GM12878 (cell line): ENCODE results near the gene RNF169. TPM values are rescaled to one million over a fixed set of nuclear protein-coding genes. Genes with fewer than 3 reads are reported as not detected.

Source experiments
- ATAC-seq: fragments of 200-7000 bp; cut with Tn5 transposase; 3 replicates; pipeline ENCODE4 v1.9.1; 2020; ENCODE audit warnings: mild to moderate bottlenecking, moderate library complexity
- BruUV-seq: library from RNA; stranded (reverse); fragments of 400-500 nt; replicated peaks from 2 replicates; lab custom pipeline; 2021; lab: Mats Ljungman, UMichigan
- CTCF ChIA-PET: fragments of 300-600 bp; sonication (Branson Sonifier 250); formaldehyde crosslinking; extraction: SDS; loops from one replicate; lab custom pipeline; 2021; ENCODE audit warnings: inconsistent platforms; lab: Yijun Ruan, JAX
- POLR2A ChIA-PET: fragments of 350-600 bp; formaldehyde crosslinking; extraction: SDS; loops from one replicate; lab custom pipeline; 2021; ENCODE audit warnings: inconsistent platforms; lab: Charles Lee
- RAD21 ChIA-PET: fragments of 300-600 bp; sonication (Branson Sonifier 250); formaldehyde crosslinking; loops from one replicate; lab custom pipeline; 2023; ENCODE audit warnings: antibody characterized with exemption; ENCODE audit not compliant: unreplicated experiment; lab: Charles Lee
- SMC1A ChIA-PET: fragments of 300-600 bp; sonication (Branson Sonifier 250); formaldehyde crosslinking; loops from one replicate; lab custom pipeline; 2023; ENCODE audit not compliant: unreplicated experiment, uncharacterized antibody; lab: Charles Lee
- DNase-seq: peaks from one replicate; pipeline ENCODE4 v3.0.0-alpha.2; 2011; ENCODE audit warnings: low read depth, low spot score
- FAIRE-seq: peaks from 3 replicates; lab custom pipeline; 2011; peaks lifted over from hg19 to GRCh38; lab: Jason Lieb, UNC
- H2AFZ ChIP-seq: 2 replicates; pipeline ENCODE4 v1.6.0; 2011; ENCODE audit warnings: low read depth, low read length, control low read depth; ENCODE audit not compliant: control insufficient read depth
- H3K27ac ChIP-seq: 2 replicates; pipeline ENCODE4 v1.5.1; 2011; ENCODE audit warnings: control low read depth; ENCODE audit not compliant: control insufficient read depth, insufficient read depth
- H3K27me3 ChIP-seq, 2 experiments: replicated peaks in 1 of 2; 2 replicates each; pipeline versions ENCODE4 v1.6.0 to v1.6.1; 2011; ENCODE audit warnings: low read length in 1 of 2; ENCODE audit not compliant: control insufficient read depth in 2 of 2, insufficient read depth in 2 of 2
- H3K36me3 ChIP-seq, 2 experiments: 2 replicates each; pipeline ENCODE4 v1.5.1; 2011; ENCODE audit warnings: low read length in 1 of 2; ENCODE audit not compliant: control insufficient read depth in 2 of 2, insufficient read depth in 2 of 2
- H3K4me1 ChIP-seq: 2 replicates; pipeline ENCODE4 v1.6.1; 2011; ENCODE audit warnings: mild to moderate bottlenecking, low read length, moderate library complexity, mixed read lengths; ENCODE audit not compliant: control insufficient read depth, insufficient read depth
- H3K4me2 ChIP-seq: 2 replicates; pipeline ENCODE4 v1.6.0; 2011; ENCODE audit warnings: control low read depth; ENCODE audit not compliant: control insufficient read depth, insufficient read depth
- H3K4me3 ChIP-seq: fragments of 200-600 bp; sonication (generic); 2 replicates; pipeline ENCODE4 v1.5.1; 2016
- H3K79me2 ChIP-seq: 2 replicates; pipeline ENCODE4 v1.6.0; 2011; ENCODE audit warnings: low read length; ENCODE audit not compliant: control insufficient read depth, insufficient read depth
- H3K9ac ChIP-seq: 2 replicates; pipeline ENCODE4 v1.8.0; 2011; ENCODE audit warnings: low read length, control low read depth, mixed read lengths; ENCODE audit not compliant: control insufficient read depth, insufficient read depth
- H3K9me3 ChIP-seq: replicated peaks from 3 replicates; pipeline ENCODE4 v1.5.1; 2011; ENCODE audit warnings: mild to moderate bottlenecking, low read length; ENCODE audit not compliant: control insufficient read depth, insufficient read depth
- H4K20me1 ChIP-seq: 2 replicates; pipeline ENCODE4 v1.6.0; 2011; ENCODE audit not compliant: control insufficient read depth, insufficient read depth
- ATF7 ChIP-seq: fragments of 450-650 bp; IDR thresholded peaks from 2 replicates; pipeline ENCODE4 v1.6.1; 2016; ENCODE audit warnings: low read depth, mild to moderate bottlenecking
- BACH1 ChIP-seq: fragments of 450-650 bp; IDR thresholded peaks from 2 replicates; pipeline ENCODE4 v1.6.1; 2017; ENCODE audit warnings: mild to moderate bottlenecking, borderline replicate concordance
- CBFB ChIP-seq: IDR thresholded peaks from 2 replicates; pipeline ENCODE4 v1.6.1; 2016; ENCODE audit warnings: antibody characterized with exemption, low read depth
- CHD2 ChIP-seq: IDR thresholded peaks from 2 replicates; pipeline ENCODE4 v1.6.1; 2011; ENCODE audit warnings: low read depth, low read length, improper control_type of control experiment, borderline replicate concordance
- ELK1 ChIP-seq: IDR thresholded peaks from 2 replicates; pipeline ENCODE4 v1.6.1; 2012; ENCODE audit warnings: low read depth, low read length, improper control_type of control experiment
- HCFC1 ChIP-seq: fragments of 150-350 bp; IDR thresholded peaks from 2 replicates; pipeline ENCODE4 v1.6.1; 2014; ENCODE audit warnings: low read length
- HDAC2 ChIP-seq: fragments of 200-600 bp; sonication (generic); IDR thresholded peaks from 2 replicates; pipeline ENCODE4 v1.6.1; 2017
- LARP7 ChIP-seq: fragments of 450-650 bp; IDR thresholded peaks from 2 replicates; pipeline ENCODE4 v1.6.1; 2017; ENCODE audit warnings: mild to moderate bottlenecking
- NFIC ChIP-seq: IDR thresholded peaks from 2 replicates; pipeline ENCODE4 v1.6.1; 2012; ENCODE audit warnings: low read depth, mild to moderate bottlenecking, inconsistent platforms, low read length, moderate library complexity
- PAX5 ChIP-seq: IDR thresholded peaks from 2 replicates; pipeline ENCODE4 v1.6.1; 2011; ENCODE audit warnings: low read depth, low read length, borderline replicate concordance
- PML ChIP-seq: IDR thresholded peaks from 2 replicates; pipeline ENCODE4 v1.6.1; 2012; ENCODE audit warnings: low read length, inconsistent platforms
- WGBS: methylation state at CpG from one replicate; pipeline ENCODE4 v1.1.6; 2016; ENCODE audit warnings: low lambda C conversion rate; ENCODE audit not compliant: insufficient replicate concordance, insufficient coverage; ENCODE audit errors: missing lambda C conversion rate; 5-methylcytosine and 5-hydroxymethylcytosine counted together
- in situ Hi-C: fragments of 300-500 bp; cut with MboI; formaldehyde crosslinking; loops from 9 replicates; pipeline ENCODE4 v1.14.3; 2018; ENCODE audit warnings: mixed read lengths
- intact Hi-C: fragments of 100-400 bp; cut with micrococcal nuclease; formaldehyde crosslinking; loops from one replicate; pipeline ENCODE4 v1.14.2; 2022; ENCODE audit not compliant: unreplicated experiment
- polyA plus RNA-seq, 11 experiments: library from polyadenylated mRNA; depleted of rRNA in 4 of 11; unstranded in 6 of 11; stranded (reverse) in 5 of 11; fragments of >200 nt; fragmentation: Nextera tagmentation in 4 of 11; fragmentation: Illumina TruSeq in 1 of 11; extraction: Ambion mirVana in 4 of 11; extraction: Trizol in 1 of 11; gene quantifications; 1 replicate in 1 of 11; 2 replicates in 10 of 11; pipeline versions ENCODE4 v1.2.1 to v1.2.3, GENCODE V29; 2011 to 2016; ENCODE audit warnings: inconsistent platforms in 2 of 11, missing spikeins in 2 of 11, low read depth in 1 of 11
- total RNA-seq, 4 experiments: library from RNA; depleted of rRNA in 3 of 4; stranded (reverse); fragments of >200 nt in 3 of 4; fragmentation: Illumina TruSeq in 1 of 4; extraction: Trizol in 1 of 4; gene quantifications; 2 replicates each; pipeline versions ENCODE4 v1.2.1 to v1.2.3, GENCODE V29; 2013 to 2021

The RNF169 gene
- total and polyA plus RNA-seq, 10 of the 15 experiments (the other 5 are each of a cell fraction or from before 2014, with no cell fraction given) = 0.32 to 13.2 (median 6.4) TPM

GRCh38 chr11:74815966-74816365 lies 67.3 kb downstream of the RNF169 start:
- no peak overlapping the region for H3K9ac ChIP-seq
- H3K4me3 ChIP-seq = no peak overlapping the region
- no peaks in the 10 kb centered on the region for H3K9me3 ChIP-seq
- WGBS = 100% methylated on average over 3 of the region's 3 CpGs
- no peak for TF ChIP-seq CBFB
- no peak for TF ChIP-seq CHD2
- TF ChIP-seq ATF7 = no peak
- TF ChIP-seq NFIC = no peak
- TF ChIP-seq HCFC1 = no peak
- no peak for TF ChIP-seq ELK1
- ATAC-seq (no peak), DNase-seq (no peak), FAIRE-seq (no peak)
- H3K27ac ChIP-seq = no peak overlapping the region
- H3K27me3 ChIP-seq = no peaks in the 10 kb centered on the region
- ChIA-PET CTCF (no interaction called here), RAD21 (no interaction called here), POLR2A (no interaction called here), SMC1A (interaction anchor here (1.1 kb wide), 1 partner anchor 63 kb away, joined by 3 read pairs; no protein-coding TSS in a partner anchor)
- in situ Hi-C loops (no loop called here), intact Hi-C loops (loop anchor here (5.0 kb wide), 1 partner anchor 49 kb away; no protein-coding TSS in a partner anchor)
- no peak overlapping the region for H2AFZ ChIP-seq
- H3K79me2 ChIP-seq = no peaks in the 10 kb centered on the region
- H3K4me2 ChIP-seq = no peak overlapping the region
- H3K4me1 ChIP-seq = no peaks in the 10 kb centered on the region
- BruUV-seq = no TSS peak
- peaks cover 0 to 16% of the 10 kb centered on the region in 2 experiments; a peak in 2 of 4 replicates for H3K36me3 ChIP-seq
- H4K20me1 ChIP-seq = no peaks in the 10 kb centered on the region

- Histone ChIP-seq H3K9ac (no peak overlapping the region), H4K20me1 (no peaks in the 10 kb centered on the region), H3K36me3 (peaks cover 0 to 18% of the 10 kb centered on the region in 2 experiments; a peak in 2 of 4 replicates), H3K4me2 (no peak overlapping the region), H3K27me3 (no peaks in the 10 kb centered on the region), H3K4me3 (no peak overlapping the region), H3K9me3 (no peaks in the 10 kb centered on the region), H2AFZ (no peak overlapping the region), H3K79me2 (no peaks in the 10 kb centered on the region), H3K4me1 (no peaks in the 10 kb centered on the region), H3K27ac (no peak overlapping the region)
- ChIA-PET CTCF (no interaction called here), SMC1A (interaction anchor here (1.1 kb wide), 1 partner anchor 63 kb away, joined by 3 read pairs; no protein-coding TSS in a partner anchor), POLR2A (no interaction called here), RAD21 (no interaction called here)
- DNase-seq = no peak
- no peak for FAIRE-seq
- BruUV-seq = no TSS peak
- in situ Hi-C loops (no loop called here), intact Hi-C loops (loop anchor here (5.0 kb wide), 1 partner anchor 49 kb away; no protein-coding TSS in a partner anchor)
- ATAC-seq = no peak
- WGBS = 96% methylated on average over 2 of the region's 2 CpGs
- TF ChIP-seq HDAC2 (no peak), PML (no peak), LARP7 (no peak), ELK1 (no peak), PAX5 (no peak), BACH1 (no peak)
Observed at GRCh38 chr11:74816664-74817063, 68.0 kb downstream of the RNF169 start.
